Fibroblast of lung (primary cell): ENCODE measurements around the gene FOXL2. TPM values are rescaled to one million over a fixed set of nuclear protein-coding genes. Genes with fewer than 3 reads are reported as not detected.
A peak's percentile ranks its signal among the peaks of the same experiment; 100 is the strongest.

Experiments used
- DNase-seq, 2 donors: peaks; one replicate each; pipeline versions ENCODE4 v3.0.0 to v3.0.0-alpha.2; 2010; ENCODE audit warnings: low read depth in 2 of 2
- H2AFZ ChIP-seq: 2 replicates; pipeline ENCODE4 v1.5.1; 2012; ENCODE audit warnings: low read length, control low read depth, inconsistent platforms
- H3K27ac ChIP-seq: 2 replicates; pipeline ENCODE4 v1.5.1; 2011; ENCODE audit warnings: low read length, control low read depth; ENCODE audit not compliant: insufficient read depth
- H3K27me3 ChIP-seq: 2 replicates; pipeline ENCODE4 v1.5.1; 2011; ENCODE audit warnings: mild to moderate bottlenecking, low read length; ENCODE audit not compliant: control insufficient read depth, insufficient read depth
- H3K36me3 ChIP-seq: 2 replicates; pipeline ENCODE4 v1.5.1; 2011; ENCODE audit warnings: low read length; ENCODE audit not compliant: control insufficient read depth, insufficient read depth
- H3K4me1 ChIP-seq: 2 replicates; pipeline ENCODE4 v1.5.1; 2011; ENCODE audit warnings: low read length; ENCODE audit not compliant: control insufficient read depth, insufficient read depth; ENCODE audit errors: extremely low read depth
- H3K4me2 ChIP-seq: 2 replicates; pipeline ENCODE4 v1.5.1; 2011; ENCODE audit warnings: low read length, control low read depth; ENCODE audit not compliant: insufficient read depth; ENCODE audit errors: extremely low read depth
- H3K4me3 ChIP-seq, 4 experiments: fragments of 200-600 bp in 1 of 4; sonication (generic) in 1 of 4; replicated peaks in 1 of 4; 2 replicates each; pipeline ENCODE4 v1.5.1; 2011 to 2016; ENCODE audit warnings: low read length in 4 of 4, low read depth in 3 of 4, mild to moderate bottlenecking in 3 of 4, control low read depth in 2 of 4, inconsistent platforms in 1 of 4, mixed read lengths in 1 of 4; ENCODE audit not compliant: insufficient read depth in 1 of 4; ENCODE audit errors: control extremely low read depth in 1 of 4
- H3K79me2 ChIP-seq: 2 replicates; pipeline ENCODE4 v1.5.1; 2012; ENCODE audit warnings: mild to moderate bottlenecking, low read length, inconsistent platforms; ENCODE audit not compliant: control insufficient read depth, insufficient read depth
- H3K9ac ChIP-seq: 2 replicates; pipeline ENCODE4 v1.5.1; 2011; ENCODE audit warnings: mild to moderate bottlenecking, low read length, control low read depth; ENCODE audit not compliant: insufficient read depth
- H3K9me3 ChIP-seq: 2 replicates; pipeline ENCODE4 v1.5.1; 2012; ENCODE audit warnings: low read depth, low read length; ENCODE audit not compliant: control insufficient read depth, insufficient read depth
- H4K20me1 ChIP-seq: 2 replicates; pipeline ENCODE4 v1.5.1; 2011; ENCODE audit warnings: low read length; ENCODE audit not compliant: control insufficient read depth, insufficient read depth; ENCODE audit errors: extremely low read depth
- CTCF ChIP-seq, 2 donors: IDR thresholded peaks in 1 of 2; conservative IDR thresholded peaks in 1 of 2; 1 replicate in 1 of 2; 2 replicates in 1 of 2; pipeline ENCODE4 v1.5.1; 2011 to 2012; ENCODE audit warnings: low read length in 2 of 2, control low read depth in 1 of 2, inconsistent platforms in 1 of 2, low read depth in 1 of 2, mild to moderate bottlenecking in 1 of 2
- EZH2 ChIP-seq: IDR thresholded peaks from 2 replicates; pipeline ENCODE4 v1.5.1; 2012; ENCODE audit warnings: low read length, control low read depth, mild to moderate bottlenecking; ENCODE audit errors: missing control alignments
- polyA plus RNA-seq, 2 donors: library from polyadenylated mRNA; depleted of rRNA in 1 of 2; stranded (reverse) in 1 of 2; unstranded in 1 of 2; fragments of >200 nt; gene quantifications; 2 replicates each; pipeline ENCODE4 v1.2.1, GENCODE V29; 2011 to 2012; ENCODE audit warnings: missing spikeins in 1 of 2
- total RNA-seq: library from RNA; depleted of rRNA; stranded (reverse); fragments of >200 nt; gene quantifications from 2 replicates; pipeline ENCODE4 v1.2.1, GENCODE V29; 2014

Gene FOXL2
- total and polyA plus RNA-seq, 2 donors (not counting 1 experiment from before 2014, with no cell fraction given): under 0.01 to 0.02 TPM

DNA sequence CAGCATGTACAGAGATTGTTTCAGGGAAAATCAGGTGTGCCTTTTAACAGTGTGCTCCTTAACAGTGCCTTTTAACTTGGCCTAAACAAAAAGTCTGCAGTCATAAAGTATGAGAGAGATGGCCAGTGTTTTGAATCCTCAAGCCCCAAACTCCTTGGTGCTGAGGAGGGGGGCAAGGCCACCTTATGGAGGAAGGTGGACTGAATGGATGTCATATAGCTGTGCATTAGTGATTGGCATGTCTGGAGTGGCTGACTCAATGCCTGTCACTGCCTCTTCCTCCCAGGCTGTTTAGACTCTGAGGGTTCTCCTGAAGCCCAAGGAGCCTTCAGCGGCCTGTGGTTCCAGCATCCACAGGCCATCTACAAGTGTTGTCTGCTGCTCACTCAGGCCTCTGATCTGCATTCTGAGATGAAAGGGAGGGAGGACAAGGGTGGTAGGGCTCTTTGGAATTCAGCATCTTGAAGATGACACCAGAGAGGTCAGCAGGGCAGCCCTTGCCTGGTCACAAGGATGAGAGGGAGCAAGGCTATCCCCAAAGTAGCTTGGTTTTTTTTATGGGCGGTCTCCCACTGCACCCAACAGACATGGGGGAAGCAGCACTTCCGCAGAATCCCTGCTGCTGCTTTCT is 1.5 kb upstream of the FOXL2 start:
- DNase-seq: no peak
- H3K79me2 ChIP-seq: no peaks in the 10 kb centered on the region
- H3K27ac ChIP-seq: no peak overlapping the region
- no peak for TF ChIP-seq CTCF (conservative IDR thresholded peaks at IDR 0.05 in 1 of 2, IDR thresholded peaks at IDR 0.05 in 1 of 2; ENCODE audit: low read depth in 1 of 2, low read length in 2 of 2)
- TF ChIP-seq EZH2: no peak
- no peaks in the 10 kb centered on the region for H4K20me1 ChIP-seq
- H3K9me3 ChIP-seq: no peaks in the 10 kb centered on the region
- no peak overlapping the region for H3K4me2 ChIP-seq
- H3K9ac ChIP-seq: no peak overlapping the region
- no peak overlapping the region for H3K4me3 ChIP-seq
- no peak overlapping the region for H2AFZ ChIP-seq
- no peaks in the 10 kb centered on the region for H3K4me1 ChIP-seq
- peaks cover 86% of the 10 kb centered on the region for H3K27me3 ChIP-seq
- no peaks in the 10 kb centered on the region for H3K36me3 ChIP-seq

DNA sequence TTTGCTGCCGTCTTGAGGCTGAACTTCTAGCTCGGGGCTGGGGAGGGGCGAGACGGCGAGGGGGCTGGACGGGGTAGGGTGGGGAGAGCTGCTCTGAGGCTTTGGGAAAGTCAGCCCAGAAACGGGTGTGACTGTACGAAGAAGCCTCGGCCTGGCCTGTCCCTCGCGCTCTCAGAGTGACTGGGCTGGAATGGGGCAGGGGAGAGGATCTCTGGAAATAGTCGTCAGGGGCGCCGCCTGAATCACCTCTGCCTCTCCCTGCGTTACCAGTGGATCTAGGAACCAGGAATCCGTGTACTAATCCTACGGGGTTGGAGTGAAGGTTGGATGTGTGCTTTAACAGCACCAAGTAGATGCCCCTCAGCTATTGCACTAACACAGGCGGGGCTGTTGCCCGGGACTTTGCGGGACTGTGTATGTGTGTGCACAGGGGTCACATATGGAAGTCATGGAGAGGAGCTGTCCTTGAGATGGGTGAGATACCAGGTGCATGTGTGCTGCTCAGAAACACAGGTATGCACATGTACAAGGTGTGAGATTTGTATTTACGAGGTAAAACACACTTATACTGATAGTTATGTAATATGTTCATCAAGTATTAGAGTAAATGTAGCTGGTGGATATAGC is 671 bp upstream of the FOXL2 start:
- Histone ChIP-seq H3K27ac (no peak overlapping the region), H3K27me3 (peaks cover 91% of the 10 kb centered on the region), H3K9me3 (no peaks in the 10 kb centered on the region), H3K4me2 (no peak overlapping the region), H3K36me3 (no peaks in the 10 kb centered on the region), H2AFZ (no peak overlapping the region), H3K79me2 (no peaks in the 10 kb centered on the region), H3K4me3 (no peak overlapping the region), H3K4me1 (no peaks in the 10 kb centered on the region), H3K9ac (no peak overlapping the region), H4K20me1 (no peaks in the 10 kb centered on the region)
- no peak for DNase-seq
- TF ChIP-seq CTCF (conservative IDR thresholded peaks at IDR 0.05 in 1 of 2, IDR thresholded peaks at IDR 0.05 in 1 of 2; ENCODE audit: low read depth in 1 of 2, low read length in 2 of 2) (no peak), EZH2 (peak; percentile 20)

GRCh38 chr3:138945709-138946662 is 951 bp downstream of the FOXL2 start:
- Histone ChIP-seq H3K79me2 (no peaks in the 10 kb centered on the region), H3K9ac (no peak overlapping the region), H3K27me3 (peaks cover 96% of the 10 kb centered on the region), H3K4me1 (no peaks in the 10 kb centered on the region), H2AFZ (no peak overlapping the region), H3K9me3 (no peaks in the 10 kb centered on the region), H3K4me2 (peak overlapping the region; percentile 64), H3K36me3 (no peaks in the 10 kb centered on the region), H4K20me1 (no peaks in the 10 kb centered on the region), H3K27ac (no peak overlapping the region), H3K4me3 (peak overlapping the region in 3 of 4 experiments; percentile 7 to 44 (median 19))
- TF ChIP-seq CTCF (conservative IDR thresholded peaks at IDR 0.05 in 1 of 2, IDR thresholded peaks at IDR 0.05 in 1 of 2; ENCODE audit: low read depth in 1 of 2, low read length in 2 of 2) (peak in 1 of 2 donors; percentile 13), EZH2 (peak; percentile 100)
- peak in 1 of 2 donors; percentile 18 for DNase-seq
